Memory B cell (primary cell): ENCODE measurements around the gene GPR84.

ENCODE experiments used
- ATAC-seq: fragments of 150-1000 bp; cut with Tn5 transposase; 2 replicates; pipeline ENCODE4 v1.10.0; 2021; ENCODE audit warnings: low read depth, mild to moderate bottlenecking, moderate library complexity
- DNase-seq, 2 donors: peaks; one replicate each; pipeline ENCODE4 v3.0.0; 2022; ENCODE audit warnings: low spot score in 2 of 2
- H3K27ac Mint-ChIP-seq: one replicate; pipeline ENCODE4 v1.8.0; 2022; ENCODE audit warnings: mild to moderate bottlenecking, moderate library complexity, mixed read lengths
- H3K27me3 Mint-ChIP-seq: one replicate; pipeline ENCODE4 v1.8.0; 2022; ENCODE audit warnings: mixed read lengths
- H3K36me3 Mint-ChIP-seq: one replicate; pipeline ENCODE4 v1.8.0; 2022; ENCODE audit warnings: mild to moderate bottlenecking, mixed read lengths
- H3K4me1 Mint-ChIP-seq: one replicate; pipeline ENCODE4 v1.8.0; 2022; ENCODE audit warnings: mixed read lengths
- H3K4me3 Mint-ChIP-seq: one replicate; pipeline ENCODE4 v1.8.0; 2022; ENCODE audit warnings: mild to moderate bottlenecking, moderate library complexity, mixed read lengths
- H3K9me3 Mint-ChIP-seq: one replicate; pipeline ENCODE4 v1.8.0; 2022; ENCODE audit warnings: mixed read lengths

Gene GPR84

GRCh38 chr12:54364413-54364812 is at the start of gene GPR84:
Gene GPR84 (minus strand): TSS chr12:54364486. CDS start chr12:54363851, 635 bp downstream.
- Mint-ChIP-seq H3K4me1 (peaks cover 20% of the 10 kb centered on the region), H3K36me3 (no peaks in the 10 kb centered on the region), H3K27me3 (peaks cover 4% of the 10 kb centered on the region), H3K4me3 (no peak within 1 kb of the TSS), H3K27ac (no peak within 1 kb of the TSS), H3K9me3 (no peaks in the 10 kb centered on the region)
- DNase-seq: no peak
- no peak for ATAC-seq

GRCh38 chr12:54413284-54414190 is 49.3 kb upstream of the GPR84 start:
- H3K36me3 Mint-ChIP-seq: no peaks in the 10 kb centered on the region
- H3K27me3 Mint-ChIP-seq: peaks cover under 1% of the 10 kb centered on the region
- peak overlapping the region; percentile 69 for H3K4me3 Mint-ChIP-seq
- H3K9me3 Mint-ChIP-seq: no peaks in the 10 kb centered on the region
- H3K4me1 Mint-ChIP-seq: peaks cover 53% of the 10 kb centered on the region
- DNase-seq: peak in 1 of 2 donors; percentile 34
- peak; percentile 90 for ATAC-seq
- peak overlapping the region; percentile 66 for H3K27ac Mint-ChIP-seq

- Mint-ChIP-seq H3K27me3 (no peaks in the 10 kb centered on the region), H3K9me3 (no peaks in the 10 kb centered on the region), H3K4me1 (peaks cover 50% of the 10 kb centered on the region), H3K4me3 (peak overlapping the region; percentile 69), H3K27ac (peak overlapping the region; percentile 66), H3K36me3 (no peaks in the 10 kb centered on the region)
- no peak for DNase-seq
- ATAC-seq: peak; percentile 31
These were observed 48.5 kb upstream of the GPR84 start for GRCh38 chr12:54412786-54413185.

- Mint-ChIP-seq H3K9me3 (no peaks in the 10 kb centered on the region), H3K27ac (peak overlapping the region; percentile 66), H3K27me3 (no peaks in the 10 kb centered on the region), H3K36me3 (no peaks in the 10 kb centered on the region), H3K4me3 (no peak overlapping the region), H3K4me1 (peaks cover 52% of the 10 kb centered on the region)
- ATAC-seq (no peak), DNase-seq (no peak)
These were observed 48.1 kb upstream of the GPR84 start for GRCh38 chr12:54412348-54412747.

GRCh38 chr12:54411391-54412241 is 47.3 kb upstream of the GPR84 start:
- Mint-ChIP-seq H3K36me3 (no peaks in the 10 kb centered on the region), H3K4me1 (peaks cover 49% of the 10 kb centered on the region), H3K9me3 (no peaks in the 10 kb centered on the region), H3K27ac (no peak overlapping the region), H3K4me3 (no peak overlapping the region), H3K27me3 (no peaks in the 10 kb centered on the region)
- DNase-seq (no peak), ATAC-seq (no peak)

GRCh38 chr12:54409267-54409666 is 45.0 kb upstream of the GPR84 start:
- H3K36me3 Mint-ChIP-seq: no peaks in the 10 kb centered on the region

GRCh38 chr12:54407183-54407905 is 43.1 kb upstream of the GPR84 start:
- Mint-ChIP-seq H3K27ac (peak overlapping the region; percentile 35), H3K36me3 (no peaks in the 10 kb centered on the region), H3K4me1 (peaks cover 23% of the 10 kb centered on the region), H3K4me3 (no peak overlapping the region), H3K9me3 (no peaks in the 10 kb centered on the region), H3K27me3 (peaks cover 1% of the 10 kb centered on the region)
- peak; percentile 35 for ATAC-seq
- DNase-seq: no peak

More at GRCh38 chr12:54409267-54409666, 45.0 kb upstream of the GPR84 start:
- H3K4me1 Mint-ChIP-seq: peaks cover 39% of the 10 kb centered on the region
- no peaks in the 10 kb centered on the region for H3K9me3 Mint-ChIP-seq
- no peak overlapping the region for H3K4me3 Mint-ChIP-seq
- H3K27me3 Mint-ChIP-seq: peaks cover 1% of the 10 kb centered on the region
- ATAC-seq (no peak), DNase-seq (no peak)
- H3K27ac Mint-ChIP-seq: no peak overlapping the region

- Mint-ChIP-seq H3K4me1 (peaks cover 16% of the 10 kb centered on the region), H3K4me3 (no peak overlapping the region), H3K36me3 (no peaks in the 10 kb centered on the region), H3K27ac (no peak overlapping the region), H3K9me3 (no peaks in the 10 kb centered on the region), H3K27me3 (peaks cover 1% of the 10 kb centered on the region)
- no peak for DNase-seq
- no peak for ATAC-seq
These were observed 41.3 kb upstream of the GPR84 start for GRCh38 chr12:54405573-54405972.

GRCh38 chr12:54405106-54405505 is 40.8 kb upstream of the GPR84 start:
- H3K4me1 Mint-ChIP-seq: peaks cover 16% of the 10 kb centered on the region
- no peaks in the 10 kb centered on the region for H3K36me3 Mint-ChIP-seq
- DNase-seq (no peak), ATAC-seq (no peak)
- no peaks in the 10 kb centered on the region for H3K9me3 Mint-ChIP-seq
- no peak overlapping the region for H3K4me3 Mint-ChIP-seq
- H3K27ac Mint-ChIP-seq: no peak overlapping the region
- H3K27me3 Mint-ChIP-seq: peaks cover 1% of the 10 kb centered on the region

- Mint-ChIP-seq H3K36me3 (no peaks in the 10 kb centered on the region), H3K27me3 (peaks cover 1% of the 10 kb centered on the region), H3K4me3 (no peak overlapping the region), H3K27ac (no peak overlapping the region), H3K4me1 (peaks cover 17% of the 10 kb centered on the region), H3K9me3 (no peaks in the 10 kb centered on the region)
- DNase-seq (peak; percentile 52 to 63), ATAC-seq (peak; percentile 57)
These were observed 40.0 kb upstream of the GPR84 start for GRCh38 chr12:54404061-54405004.

GRCh38 chr12:54401119-54401518 is 36.8 kb upstream of the GPR84 start:
- Mint-ChIP-seq H3K9me3 (no peaks in the 10 kb centered on the region), H3K27me3 (peaks cover 3% of the 10 kb centered on the region), H3K4me1 (peaks cover 8% of the 10 kb centered on the region), H3K27ac (no peak overlapping the region), H3K4me3 (no peak overlapping the region), H3K36me3 (no peaks in the 10 kb centered on the region)
- DNase-seq (no peak), ATAC-seq (no peak)

GRCh38 chr12:54398995-54399793 is 34.9 kb upstream of the GPR84 start:
- no peak overlapping the region for H3K27ac Mint-ChIP-seq
- no peaks in the 10 kb centered on the region for H3K9me3 Mint-ChIP-seq
- H3K27me3 Mint-ChIP-seq: peaks cover 2% of the 10 kb centered on the region
- no peak overlapping the region for H3K4me3 Mint-ChIP-seq
- DNase-seq (peak; percentile 89 to 93), ATAC-seq (peak; percentile 98)
- peaks cover 4% of the 10 kb centered on the region for H3K4me1 Mint-ChIP-seq
- no peaks in the 10 kb centered on the region for H3K36me3 Mint-ChIP-seq
